Keratinocyte (primary cell): ENCODE data around the gene GIMAP6. TPM values are rescaled to one million over a fixed set of nuclear protein-coding genes. Genes with fewer than 3 reads are reported as not detected.

Source experiments
- DNase-seq: peaks from one replicate; pipeline ENCODE4 v3.0.0-alpha.2; 2011; ENCODE audit warnings: low read depth, missing footprints, low spot score
- FAIRE-seq: peaks from 2 replicates; lab custom pipeline; 2011; peaks lifted over from hg19 to GRCh38; lab: Jason Lieb, UNC
- H2AFZ ChIP-seq: 2 replicates; pipeline ENCODE4 v1.6.0; 2012; ENCODE audit warnings: low read length, control low read depth, inconsistent platforms; ENCODE audit not compliant: control insufficient read depth
- H3K27ac ChIP-seq: 2 replicates; pipeline ENCODE4 v1.5.1; 2011; ENCODE audit warnings: low read length; ENCODE audit not compliant: control insufficient read depth, insufficient read depth
- H3K27me3 ChIP-seq: 3 replicates; pipeline ENCODE4 v1.6.0; 2011; ENCODE audit warnings: low read length; ENCODE audit not compliant: control insufficient read depth, insufficient read depth; ENCODE audit errors: extremely low read depth
- H3K36me3 ChIP-seq, 2 experiments: 2 replicates in 1 of 2; 3 replicates in 1 of 2; pipeline ENCODE4 v1.5.1; 2011; ENCODE audit warnings: low read length in 2 of 2, mild to moderate bottlenecking in 1 of 2; ENCODE audit not compliant: control insufficient read depth in 2 of 2, insufficient read depth in 2 of 2; ENCODE audit errors: extremely low read depth in 1 of 2
- H3K4me1 ChIP-seq: 3 replicates; pipeline ENCODE4 v1.5.1; 2011; ENCODE audit warnings: low read length; ENCODE audit not compliant: control insufficient read depth, insufficient read depth; ENCODE audit errors: extremely low read depth
- H3K4me2 ChIP-seq: 3 replicates; pipeline ENCODE4 v1.6.0; 2011; ENCODE audit warnings: low read depth, low read length; ENCODE audit not compliant: control insufficient read depth, insufficient read depth; ENCODE audit errors: extremely low read depth
- H3K4me3 ChIP-seq, 3 experiments: fragments of 200-600 bp in 1 of 3; sonication (generic) in 1 of 3; 2 replicates in 2 of 3; 3 replicates in 1 of 3; pipeline ENCODE4 v1.5.1; 2011 to 2016; ENCODE audit warnings: low read length in 3 of 3, mild to moderate bottlenecking in 3 of 3, control low read depth in 2 of 3, inconsistent platforms in 1 of 3, low read depth in 1 of 3, mixed read lengths in 1 of 3, mixed run types in 1 of 3, moderate library complexity in 1 of 3; ENCODE audit not compliant: control insufficient read depth in 2 of 3, insufficient read depth in 2 of 3; ENCODE audit errors: extremely low read depth in 1 of 3
- H3K79me2 ChIP-seq: 2 replicates; pipeline ENCODE4 v1.6.0; 2012; ENCODE audit warnings: low read length; ENCODE audit not compliant: control insufficient read depth, insufficient read depth
- H3K9ac ChIP-seq: 3 replicates; pipeline ENCODE4 v1.6.0; 2011; ENCODE audit warnings: low read length; ENCODE audit not compliant: control insufficient read depth, insufficient read depth; ENCODE audit errors: extremely low read depth
- H3K9me1 ChIP-seq: 3 replicates; pipeline ENCODE4 v1.6.0; 2011; ENCODE audit warnings: low read length; ENCODE audit not compliant: control insufficient read depth, insufficient read depth; ENCODE audit errors: extremely low read depth
- H3K9me3 ChIP-seq: 2 replicates; pipeline ENCODE4 v1.5.1; 2012; ENCODE audit warnings: low read depth, low read length; ENCODE audit not compliant: control insufficient read depth
- H4K20me1 ChIP-seq: 3 replicates; pipeline ENCODE4 v1.6.0; 2011; ENCODE audit warnings: low read length; ENCODE audit not compliant: control insufficient read depth, insufficient read depth; ENCODE audit errors: extremely low read depth
- EZH2 ChIP-seq: IDR thresholded peaks from one replicate; pipeline ENCODE4 v1.6.1; 2012; ENCODE audit warnings: inconsistent platforms, mild to moderate bottlenecking, low read length, moderate library complexity
- dilution Hi-C: fragments of 300-500 bp; cut with MboI; formaldehyde crosslinking; loops from one replicate; pipeline ENCODE4 v1.7.0; 2020; ENCODE audit warnings: low sequenced_read_pairs; ENCODE audit not compliant: extremely low pct_ligation_motif_present
- polyA plus RNA-seq, 5 experiments: library from polyadenylated mRNA; depleted of rRNA in 3 of 5; stranded (reverse) in 3 of 5; stranded (forward) in 1 of 5; unstranded in 1 of 5; fragments of >200 nt; gene quantifications; 1 replicate in 1 of 5; 2 replicates in 3 of 5; 3 replicates in 1 of 5; pipeline versions ENCODE4 v1.2.1 to v1.2.3, GENCODE V29; 2011 to 2012; ENCODE audit warnings: missing spikeins in 2 of 5, low read depth in 1 of 5, low replicate concordance in 1 of 5
- TF ChIP-seq, protein P1 (sequence below), 3 experiments: IDR thresholded peaks in 1 of 3; conservative IDR thresholded peaks in 1 of 3; optimal IDR thresholded peaks in 1 of 3; 2 replicates in 2 of 3; 3 replicates in 1 of 3; pipeline versions ENCODE3 to v1.5.1; 2011; ENCODE audit warnings: low read length in 3 of 3, mild to moderate bottlenecking in 3 of 3, moderate library complexity in 2 of 3, control low read depth in 1 of 3, inconsistent platforms in 1 of 3; ENCODE audit not compliant: insufficient read depth in 2 of 3; ENCODE audit errors: extremely low read depth in 1 of 3

GIMAP6 gene
- polyA plus RNA-seq, 1 donor (not counting 4 experiments of a cell fraction or from before 2014, with no cell fraction given), result 0.16 TPM

DNA sequence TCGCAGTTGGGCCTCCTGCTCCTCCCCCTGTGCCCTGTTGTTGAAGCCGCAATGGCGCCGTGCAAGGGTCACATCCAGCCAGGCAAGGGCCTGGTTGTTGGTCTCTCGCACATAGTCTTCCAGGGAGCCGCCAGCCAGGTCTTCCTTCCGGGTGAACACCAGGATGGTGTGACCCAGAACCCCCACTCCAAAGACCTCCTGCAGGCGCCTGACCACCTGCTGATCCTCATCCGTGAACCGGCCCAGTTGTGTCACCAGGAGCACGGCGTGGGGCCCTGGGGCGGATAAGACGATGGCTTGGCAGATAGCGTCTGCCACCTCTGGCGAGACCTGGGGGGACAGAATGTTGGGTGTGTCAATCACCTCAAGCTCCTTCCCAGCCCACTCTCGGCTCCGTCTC is 4.2 kb downstream of the GIMAP6 start:
- Histone ChIP-seq H3K9me1 (no peaks in the 10 kb centered on the region), H3K4me1 (peaks cover 8% of the 10 kb centered on the region), H3K9ac (no peak overlapping the region), H3K79me2 (no peaks in the 10 kb centered on the region), H4K20me1 (no peaks in the 10 kb centered on the region), H3K36me3 (no peaks in the 10 kb centered on the region), H3K4me3 (no peak overlapping the region), H3K9me3 (no peaks in the 10 kb centered on the region), H3K27ac (no peak overlapping the region), H3K27me3 (no peaks in the 10 kb centered on the region), H3K4me2 (no peak overlapping the region), H2AFZ (no peak overlapping the region)
- TF ChIP-seq EZH2, result no peak
- DNase-seq, result no peak
- dilution Hi-C loops, result no loop called here
- FAIRE-seq, result no peak

DNA sequence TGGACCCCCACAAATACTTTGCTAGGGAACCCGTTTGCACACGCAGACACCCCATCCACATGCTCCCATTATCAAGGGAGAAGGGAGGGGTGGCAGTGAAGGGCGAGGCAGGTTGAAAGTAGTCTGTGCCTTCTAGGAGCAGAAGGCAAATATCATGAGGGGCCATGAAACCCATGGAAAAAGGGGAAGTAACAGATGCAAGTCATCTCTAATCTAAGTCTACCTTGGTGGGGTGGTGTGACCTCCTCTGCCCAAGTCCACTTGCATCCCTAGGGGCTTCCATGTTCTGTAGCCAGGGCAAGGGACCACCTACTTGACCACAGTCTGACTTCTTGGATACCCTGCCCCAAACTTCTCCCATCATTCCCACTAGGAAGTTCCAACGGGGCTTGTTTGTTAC is 5.5 kb downstream of the GIMAP6 start:
- TF ChIP-seq EZH2, result no peak
- TF ChIP-seq, protein P1, sequence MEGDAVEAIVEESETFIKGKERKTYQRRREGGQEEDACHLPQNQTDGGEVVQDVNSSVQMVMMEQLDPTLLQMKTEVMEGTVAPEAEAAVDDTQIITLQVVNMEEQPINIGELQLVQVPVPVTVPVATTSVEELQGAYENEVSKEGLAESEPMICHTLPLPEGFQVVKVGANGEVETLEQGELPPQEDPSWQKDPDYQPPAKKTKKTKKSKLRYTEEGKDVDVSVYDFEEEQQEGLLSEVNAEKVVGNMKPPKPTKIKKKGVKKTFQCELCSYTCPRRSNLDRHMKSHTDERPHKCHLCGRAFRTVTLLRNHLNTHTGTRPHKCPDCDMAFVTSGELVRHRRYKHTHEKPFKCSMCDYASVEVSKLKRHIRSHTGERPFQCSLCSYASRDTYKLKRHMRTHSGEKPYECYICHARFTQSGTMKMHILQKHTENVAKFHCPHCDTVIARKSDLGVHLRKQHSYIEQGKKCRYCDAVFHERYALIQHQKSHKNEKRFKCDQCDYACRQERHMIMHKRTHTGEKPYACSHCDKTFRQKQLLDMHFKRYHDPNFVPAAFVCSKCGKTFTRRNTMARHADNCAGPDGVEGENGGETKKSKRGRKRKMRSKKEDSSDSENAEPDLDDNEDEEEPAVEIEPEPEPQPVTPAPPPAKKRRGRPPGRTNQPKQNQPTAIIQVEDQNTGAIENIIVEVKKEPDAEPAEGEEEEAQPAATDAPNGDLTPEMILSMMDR (optimal IDR thresholded peaks at IDR 0.05 in 1 of 3, IDR thresholded peaks at IDR 0.05 in 1 of 3, conservative IDR thresholded peaks at IDR 0.05 in 1 of 3; ENCODE audit: extremely low read depth in 1 of 3, insufficient read depth in 2 of 3, low read length in 3 of 3), result no peak
- Histone ChIP-seq H3K9ac (no peak overlapping the region), H2AFZ (no peak overlapping the region), H3K4me1 (peaks cover 4% of the 10 kb centered on the region), H3K4me2 (no peak overlapping the region), H3K79me2 (no peaks in the 10 kb centered on the region), H4K20me1 (no peaks in the 10 kb centered on the region), H3K9me3 (no peaks in the 10 kb centered on the region), H3K27me3 (no peaks in the 10 kb centered on the region), H3K36me3 (no peaks in the 10 kb centered on the region), H3K4me3 (no peak overlapping the region), H3K27ac (no peak overlapping the region), H3K9me1 (no peaks in the 10 kb centered on the region)
- dilution Hi-C loops, result no loop called here
- DNase-seq (no peak), FAIRE-seq (no peak)

DNA sequence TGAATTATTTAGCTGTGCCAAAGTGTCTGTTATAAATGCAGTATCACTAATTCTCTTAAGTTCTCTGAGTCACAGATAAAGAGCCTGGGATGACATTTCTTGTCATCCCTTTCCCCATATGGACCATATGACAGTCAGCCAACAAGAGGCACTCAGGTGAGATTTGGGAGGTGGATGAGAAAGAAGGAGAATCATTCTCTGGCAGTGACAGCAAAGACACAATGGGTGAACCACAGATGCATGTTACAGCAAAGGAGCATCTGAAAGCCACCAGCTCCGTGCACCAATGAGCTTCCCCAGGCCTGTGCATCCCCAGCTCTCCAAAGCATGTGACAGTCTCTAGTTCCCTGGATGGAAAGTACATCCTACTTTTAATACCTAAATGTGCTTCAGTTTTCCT is 10.8 kb downstream of the GIMAP6 start:
- no peak for TF ChIP-seq EZH2
- TF ChIP-seq, protein P1 (optimal IDR thresholded peaks at IDR 0.05 in 1 of 3, IDR thresholded peaks at IDR 0.05 in 1 of 3, conservative IDR thresholded peaks at IDR 0.05 in 1 of 3; ENCODE audit: extremely low read depth in 1 of 3, insufficient read depth in 2 of 3, low read length in 3 of 3), result no peak
- H3K36me3 ChIP-seq, result no peaks in the 10 kb centered on the region
- no peaks in the 10 kb centered on the region for H3K27me3 ChIP-seq
- H3K9me1 ChIP-seq, result no peaks in the 10 kb centered on the region
- H2AFZ ChIP-seq, result no peak overlapping the region
- H3K4me2 ChIP-seq, result no peak overlapping the region
- no peak overlapping the region for H3K27ac ChIP-seq
- no peaks in the 10 kb centered on the region for H3K9me3 ChIP-seq
- FAIRE-seq (no peak), DNase-seq (no peak)
- no peak overlapping the region for H3K4me3 ChIP-seq
- no peaks in the 10 kb centered on the region for H3K4me1 ChIP-seq
- H4K20me1 ChIP-seq, result no peaks in the 10 kb centered on the region
- dilution Hi-C loops, result no loop called here
- H3K79me2 ChIP-seq, result no peaks in the 10 kb centered on the region
- H3K9ac ChIP-seq, result no peak overlapping the region
